ENCODE results near the gene CAVIN2.

The CAVIN2 gene

GRCh38 chr2:191846515-191847476 is at the start of gene CAVIN2:
Gene CAVIN2, minus strand, starts transcription at chr2:191847088. Its CDS starts 163 bp downstream, at chr2:191846925.
- FAIRE-seq: no peak

DNA sequence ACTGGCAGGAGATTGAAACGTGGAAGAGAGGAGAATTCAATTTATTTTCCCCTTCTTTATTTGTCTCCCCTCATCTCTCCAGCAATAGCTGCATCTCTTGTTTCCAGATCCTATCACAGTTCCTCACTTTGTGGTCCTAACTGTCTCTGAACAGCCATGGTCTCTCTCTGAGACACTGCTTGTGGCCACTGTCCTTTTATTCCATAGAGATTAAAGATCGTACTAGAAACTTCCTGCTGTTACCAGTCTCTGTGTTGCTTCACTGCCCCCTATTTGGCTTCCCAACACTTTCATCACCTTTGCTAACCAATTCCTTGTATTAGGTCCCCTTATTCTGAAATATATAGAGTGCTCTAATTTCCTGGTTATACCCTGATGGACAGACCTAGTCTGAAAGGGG is 48.9 kb upstream of the CAVIN2 start:
- no peak for FAIRE-seq

- FAIRE-seq: no peak
Observed at GRCh38 chr2:191895195-191895594, 48.3 kb upstream of the CAVIN2 start.

DNA sequence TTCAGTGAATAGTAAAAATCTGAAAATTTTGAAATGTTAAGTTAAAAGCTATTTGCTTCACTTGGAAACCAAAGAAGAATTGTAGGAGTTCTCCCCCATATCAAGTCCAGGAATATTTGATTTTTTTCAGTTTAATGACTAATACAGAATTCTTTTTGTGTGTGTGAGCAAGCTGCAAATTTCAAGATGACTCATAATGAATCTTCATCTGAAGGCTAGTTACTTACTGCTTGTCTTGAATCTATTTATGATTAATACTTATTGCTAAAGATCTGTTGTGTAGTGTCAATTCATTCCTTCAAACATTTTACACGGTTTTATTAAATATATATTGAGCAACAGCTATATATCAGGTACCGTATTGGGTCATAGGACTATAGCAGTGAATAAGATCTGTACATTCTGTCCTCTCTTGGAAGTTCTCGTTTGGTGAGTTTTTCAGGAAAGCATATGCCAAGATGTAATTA is 47.8 kb upstream of the CAVIN2 start:
- FAIRE-seq: no peak

DNA sequence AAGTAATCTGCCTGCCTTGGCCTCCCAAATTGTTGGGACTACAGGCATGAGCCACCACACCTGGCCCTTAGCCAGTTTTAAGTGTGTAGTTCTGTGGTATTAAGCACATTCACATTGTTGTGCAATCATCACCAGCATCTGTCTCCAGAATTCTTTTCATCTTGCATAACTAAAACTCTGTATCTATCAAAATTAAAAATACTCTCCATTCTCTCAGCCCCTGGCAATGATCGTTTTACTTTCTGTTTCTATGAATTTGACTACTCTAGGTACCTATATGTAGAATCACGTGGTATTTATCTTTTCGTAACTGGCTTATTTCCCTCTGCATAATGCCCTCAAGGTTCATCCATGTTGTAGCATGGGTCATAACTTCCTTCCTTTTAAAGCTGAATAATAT is 45.5 kb upstream of the CAVIN2 start:
- FAIRE-seq: no peak

DNA sequence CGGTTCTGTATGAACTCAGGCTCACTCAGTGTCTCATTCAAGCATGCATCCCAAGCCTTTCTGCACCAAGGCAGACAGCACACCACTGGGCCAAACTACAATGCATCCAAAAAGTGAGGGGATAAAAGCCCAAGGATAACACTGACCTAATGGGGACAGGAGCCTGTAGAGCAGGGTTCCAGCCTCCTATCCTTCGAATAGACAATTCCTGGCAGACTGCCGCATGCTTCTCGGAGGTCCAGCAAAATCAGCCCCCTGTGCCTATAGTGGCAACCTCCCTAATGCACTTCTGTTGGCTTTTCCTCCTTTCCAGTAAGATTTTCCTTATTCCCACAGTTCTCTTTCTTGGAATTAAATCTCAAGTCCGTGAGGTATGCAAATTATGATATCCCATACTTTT is 44.8 kb upstream of the CAVIN2 start:
- no peak for FAIRE-seq

GRCh38 chr2:191889931-191890330 is 43.0 kb upstream of the CAVIN2 start:
- FAIRE-seq: no peak

DNA sequence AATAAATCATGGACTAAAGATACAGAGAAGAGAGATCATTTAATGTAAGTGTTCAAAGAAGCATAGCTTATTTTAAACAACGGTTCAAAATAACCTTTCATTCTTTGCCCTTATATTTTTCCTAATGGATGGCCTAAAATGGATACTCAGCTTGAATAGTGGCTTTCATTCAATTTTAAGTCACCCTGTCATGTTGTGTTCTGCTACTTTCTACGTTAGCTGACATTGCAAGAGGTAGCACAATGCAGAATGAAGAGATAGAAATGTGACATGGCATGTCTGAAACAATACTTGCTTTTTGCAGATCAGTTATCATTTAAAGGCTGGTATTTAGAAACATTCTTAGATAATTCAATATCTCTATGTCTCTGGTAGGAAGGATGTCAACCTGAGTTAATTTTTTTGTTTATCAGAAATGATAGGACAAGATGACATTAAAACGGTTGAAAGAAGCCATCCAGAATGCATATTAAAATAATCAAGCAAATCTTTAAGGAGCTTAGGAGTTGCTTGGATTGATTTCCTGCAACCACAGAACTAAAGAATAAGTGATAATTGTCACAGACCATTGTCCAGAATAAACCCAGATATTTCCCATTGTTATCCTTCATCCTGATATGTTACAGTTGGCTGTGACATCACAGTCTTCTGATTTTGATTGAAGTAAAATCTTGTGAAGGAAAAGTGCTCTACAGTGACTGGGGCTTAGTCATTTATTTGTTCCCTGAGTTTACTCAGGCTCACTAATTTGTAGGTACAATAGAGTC is 41.7 kb upstream of the CAVIN2 start:
- no peak for FAIRE-seq

DNA sequence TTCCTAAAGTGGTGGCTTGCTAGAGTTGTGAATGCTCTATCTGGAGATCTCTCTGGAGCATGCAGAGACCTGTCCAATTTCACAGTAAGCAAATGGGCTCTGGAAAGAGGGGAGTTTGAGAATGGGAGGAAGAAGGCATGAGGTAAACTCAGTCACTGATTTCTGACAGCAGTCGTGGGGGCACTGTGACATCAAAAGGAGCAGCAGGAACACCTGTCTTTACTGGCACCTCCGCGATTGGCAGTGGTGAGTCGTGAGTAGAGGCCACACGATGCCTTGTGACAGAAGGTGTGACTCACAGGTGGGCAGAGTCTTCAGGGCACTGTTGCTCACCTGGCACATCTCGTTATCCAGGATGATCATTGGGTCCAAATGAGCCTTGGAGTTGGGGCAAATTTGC is 38.8 kb upstream of the CAVIN2 start:
- FAIRE-seq: no peak

GRCh38 chr2:191885098-191885497 is 38.2 kb upstream of the CAVIN2 start:
- no peak for FAIRE-seq

GRCh38 chr2:191881982-191882816 is 35.3 kb upstream of the CAVIN2 start:
- no peak for FAIRE-seq

DNA sequence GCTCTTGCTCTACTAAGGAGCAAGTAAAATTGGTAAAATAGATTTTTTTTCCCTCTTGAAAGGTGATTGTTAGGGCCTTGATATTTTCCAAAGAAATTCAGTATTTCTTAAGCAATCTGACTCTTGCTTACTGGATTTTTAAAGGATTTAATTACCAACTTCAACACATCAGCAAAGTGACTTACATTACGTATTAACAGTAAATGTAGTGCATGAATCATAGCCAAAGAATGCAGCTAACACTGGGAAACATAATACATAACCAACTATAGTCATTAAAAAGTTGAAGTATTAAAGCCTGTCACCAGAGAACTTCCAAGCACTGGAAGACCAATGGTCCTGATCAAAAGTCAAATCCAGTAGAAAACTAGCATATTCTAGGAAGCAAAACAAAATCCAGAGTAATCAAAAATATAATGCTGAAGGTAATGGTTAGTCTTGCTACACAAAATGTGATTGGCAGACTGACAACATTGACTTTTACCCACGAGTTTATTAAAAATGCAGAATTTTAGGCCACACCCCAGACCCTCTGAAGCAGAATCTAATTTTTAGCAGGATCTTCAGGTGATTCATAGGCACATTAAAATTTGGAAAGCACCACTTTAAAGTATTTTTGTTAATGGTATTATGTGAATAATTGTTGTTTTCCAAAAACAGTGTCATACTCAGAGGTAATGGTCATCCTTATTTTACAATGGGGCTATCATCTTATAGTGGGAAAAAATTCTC is 31.8 kb upstream of the CAVIN2 start:
- FAIRE-seq: no peak

DNA sequence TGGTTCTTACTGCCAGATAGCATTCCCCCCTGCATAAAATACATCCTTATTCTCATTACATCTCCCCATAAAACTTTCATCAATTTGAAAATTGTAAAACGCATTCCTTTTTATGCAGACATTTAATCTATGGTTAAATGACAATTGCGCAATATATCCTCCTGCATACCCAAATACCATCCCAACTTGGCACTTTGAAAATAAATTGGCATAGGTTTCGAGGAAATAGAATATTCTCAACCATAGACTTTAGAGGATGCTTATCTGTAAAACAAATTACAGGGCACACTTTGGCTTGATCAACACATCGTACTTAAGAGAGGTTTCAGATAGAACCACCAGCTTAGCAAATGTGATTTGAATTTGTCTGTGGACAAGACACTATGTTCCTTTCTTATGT is 31.0 kb upstream of the CAVIN2 start:
- no peak for FAIRE-seq

DNA sequence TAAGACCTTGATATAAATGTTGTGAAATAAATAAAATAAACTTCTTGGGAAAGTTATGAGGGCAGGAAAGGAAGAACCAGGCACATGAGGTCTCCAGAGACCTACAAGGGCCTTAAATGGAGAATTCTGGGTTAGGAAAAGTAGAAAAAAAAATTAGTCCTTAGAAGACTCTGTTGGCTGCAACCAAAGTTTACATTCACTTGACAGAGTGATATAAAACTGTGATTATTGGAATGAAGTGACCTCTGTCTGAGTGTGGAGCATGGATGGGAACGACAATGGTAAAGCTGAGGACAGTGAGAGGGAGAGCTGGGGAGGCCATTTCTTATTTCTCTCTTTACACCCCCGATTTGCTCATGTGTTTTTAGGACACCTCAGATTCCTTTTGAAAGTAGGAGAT is 29.0 kb upstream of the CAVIN2 start:
- FAIRE-seq: no peak

GRCh38 chr2:191870744-191871143 is 23.9 kb upstream of the CAVIN2 start:
- no peak for FAIRE-seq

- FAIRE-seq: no peak
Observed at GRCh38 chr2:191869781-191870180, 22.9 kb upstream of the CAVIN2 start.

DNA sequence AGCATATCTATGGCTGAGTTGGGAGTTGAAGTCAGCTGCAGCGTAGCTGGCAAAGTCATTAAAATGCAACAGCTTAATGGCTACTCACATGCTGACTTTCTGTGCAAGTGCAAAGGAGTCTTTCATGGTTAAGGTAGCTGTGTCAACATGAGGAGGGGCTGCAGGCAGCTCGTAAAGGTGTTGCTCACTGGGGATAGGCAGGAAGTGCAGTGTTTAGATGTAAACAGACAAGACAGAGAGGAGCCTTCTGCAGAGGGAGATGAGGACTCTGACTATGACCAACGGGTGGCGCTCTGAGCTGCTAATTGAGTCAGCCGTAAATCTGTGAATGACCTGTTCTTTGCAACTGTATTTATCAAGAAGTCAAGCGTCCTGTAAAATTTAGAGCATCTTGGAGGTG is 22.3 kb upstream of the CAVIN2 start:
- FAIRE-seq: no peak

- FAIRE-seq: no peak
Observed at GRCh38 chr2:191867507-191867847, 20.6 kb upstream of the CAVIN2 start.

DNA sequence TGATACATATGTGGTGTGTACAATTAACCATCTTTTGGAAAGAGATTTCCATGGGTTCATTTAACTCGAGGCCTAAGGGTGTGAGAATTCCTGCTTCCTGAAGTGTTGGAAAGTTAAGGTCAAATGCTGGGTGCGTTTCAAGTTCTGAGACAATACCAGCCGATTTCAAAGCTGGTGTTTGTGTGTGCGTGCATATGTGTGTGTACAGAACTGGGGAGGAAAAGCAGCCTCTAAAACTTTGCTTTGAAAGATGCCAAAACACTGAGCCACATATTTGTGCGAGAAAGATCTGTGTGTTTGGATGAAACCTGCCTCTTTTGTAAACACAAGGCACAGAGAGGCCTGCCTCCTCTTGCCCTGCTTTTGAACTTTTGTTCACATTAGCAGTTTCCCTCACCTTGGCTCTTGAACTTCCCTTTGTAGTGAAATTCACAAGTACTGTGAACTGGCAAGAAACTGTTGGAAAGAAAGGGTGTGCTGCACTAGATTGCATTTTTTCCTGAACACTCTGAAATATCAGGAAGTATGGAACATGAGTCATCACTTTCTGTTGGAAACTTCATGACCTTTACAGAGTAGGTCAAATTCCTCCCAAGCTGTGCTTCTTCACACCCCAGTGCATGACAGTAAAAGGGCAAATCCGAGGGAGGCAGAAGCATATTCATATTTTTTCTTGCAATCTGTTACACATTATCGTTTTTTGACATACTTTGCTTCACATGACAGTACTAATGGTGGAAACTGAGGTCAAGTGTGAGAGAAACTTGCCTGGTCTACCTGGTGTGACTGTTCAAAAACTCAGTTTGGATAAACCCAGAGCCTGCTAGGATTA is 20.0 kb upstream of the CAVIN2 start:
- FAIRE-seq: no peak

- no peak for FAIRE-seq
Observed at GRCh38 chr2:191866195-191866594, 19.3 kb upstream of the CAVIN2 start.

- FAIRE-seq: no peak
Observed at GRCh38 chr2:191864628-191865374, 17.9 kb upstream of the CAVIN2 start.
